B cell (primary cell): Measurements from ENCODE around the gene PSMF1. TPM values are rescaled to one million over a fixed set of nuclear protein-coding genes. Genes with fewer than 3 reads are reported as not detected.
A peak's percentile ranks its signal among the peaks of the same experiment; 100 is the strongest.

Experiments
- ATAC-seq: fragments of 200-7000 bp; cut with Tn5 transposase; one replicate; pipeline ENCODE4 v1.10.0; 2021; ENCODE audit warnings: low read depth, mild to moderate bottlenecking, moderate number of reproducible peaks, moderate library complexity
- CTCF ChIA-PET: fragments of 350-600 bp; sonication (Branson Sonifier 250); formaldehyde crosslinking; loops from one replicate; lab custom pipeline; 2021; ENCODE audit warnings: antibody characterized with exemption, inconsistent platforms; lab: Charles Lee
- POLR2A ChIA-PET: fragments of 350-600 bp; sonication (Branson Sonifier 250); formaldehyde crosslinking; loops from one replicate; lab custom pipeline; 2021; ENCODE audit warnings: antibody characterized with exemption; lab: Charles Lee
- DNase-seq: peaks from one replicate; pipeline ENCODE4 v3.0.0; 2013
- H2AFZ ChIP-seq: 2 replicates; pipeline ENCODE4 v1.6.1; 2012; ENCODE audit warnings: mild to moderate bottlenecking, low read depth, low read length; ENCODE audit not compliant: insufficient read depth, poor library complexity, severe bottlenecking
- H3K27ac ChIP-seq, 2 donors: 1 replicate in 1 of 2; 2 replicates in 1 of 2; pipeline ENCODE4 v1.5.1; 2012 to 2013; ENCODE audit warnings: low read length in 2 of 2, mild to moderate bottlenecking in 2 of 2, moderate library complexity in 1 of 2
- H3K27me3 ChIP-seq, 4 experiments: fragments of 200-600 bp in 1 of 4; sonication (generic) in 1 of 4; replicated peaks in 1 of 4; 1 replicate in 2 of 4; 2 replicates in 2 of 4; pipeline versions ENCODE4 v1.6.1 to v1.7.0; 2013 to 2016; ENCODE audit warnings: low read length in 3 of 4, mild to moderate bottlenecking in 2 of 4, mixed read lengths in 1 of 4, moderate library complexity in 1 of 4; ENCODE audit not compliant: insufficient read depth in 4 of 4, control insufficient read depth in 3 of 4; ENCODE audit errors: control extremely low read depth in 1 of 4
- H3K36me3 ChIP-seq, 2 experiments: replicated peaks in 1 of 2; 1 replicate in 1 of 2; 2 replicates in 1 of 2; pipeline versions ENCODE4 v1.6.1 to v1.7.1; 2013; ENCODE audit warnings: low read length in 1 of 2; ENCODE audit not compliant: insufficient read depth in 2 of 2, control insufficient read depth in 1 of 2; ENCODE audit errors: control extremely low read depth in 1 of 2, extremely low read depth in 1 of 2
- H3K4me1 ChIP-seq, 2 donors: fragments of 200-600 bp in 1 of 2; sonication (generic) in 1 of 2; 1 replicate in 1 of 2; 2 replicates in 1 of 2; pipeline versions ENCODE4 v1.5.1 to v1.6.1; 2013 to 2017; ENCODE audit warnings: low read length in 2 of 2; ENCODE audit not compliant: control insufficient read depth in 2 of 2, insufficient read depth in 2 of 2
- H3K4me2 ChIP-seq: replicated peaks from 2 replicates; pipeline ENCODE3; 2012; ENCODE audit warnings: mild to moderate bottlenecking, low read depth, low read length; ENCODE audit not compliant: poor library complexity, severe bottlenecking
- H3K4me3 ChIP-seq, 5 experiments: fragments of 200-600 bp in 1 of 5; sonication (generic) in 1 of 5; 1 replicate in 3 of 5; 2 replicates in 2 of 5; pipeline versions ENCODE4 v1.5.1 to v1.7.0; 2011 to 2016; ENCODE audit warnings: low read length in 4 of 5, mild to moderate bottlenecking in 4 of 5, low read depth in 2 of 5, control low read depth in 1 of 5, moderate library complexity in 1 of 5; ENCODE audit not compliant: insufficient read depth in 1 of 5; ENCODE audit errors: control extremely low read depth in 1 of 5, extremely low read depth in 1 of 5
- H3K79me2 ChIP-seq: fragments of 200-600 bp; sonication (generic); one replicate; pipeline ENCODE4 v1.6.0; 2016; ENCODE audit warnings: low read length; ENCODE audit not compliant: control insufficient read depth, insufficient read depth
- H3K9ac ChIP-seq: fragments of 200-600 bp; sonication (generic); 2 replicates; pipeline ENCODE4 v1.6.1; 2017; ENCODE audit warnings: mild to moderate bottlenecking, low read length, moderate library complexity
- H3K9me3 ChIP-seq, 3 donors: one replicate each; pipeline versions ENCODE4 v1.6.1 to v1.7.1; 2013; ENCODE audit warnings: low read length in 2 of 3; ENCODE audit not compliant: control insufficient read depth in 2 of 3, insufficient read depth in 1 of 3; ENCODE audit errors: control extremely low read depth in 1 of 3
- H4K20me1 ChIP-seq: 2 replicates; pipeline ENCODE4 v1.6.0; 2012; ENCODE audit warnings: mild to moderate bottlenecking, low read length; ENCODE audit not compliant: insufficient read depth, control insufficient read depth, poor library complexity, severe bottlenecking
- H3K27ac Mint-ChIP-seq: one replicate; pipeline ENCODE4 v1.8.0; 2021; ENCODE audit warnings: mixed read lengths
- H3K27me3 Mint-ChIP-seq: one replicate; pipeline ENCODE4 v1.8.0; 2021; ENCODE audit warnings: mixed read lengths
- H3K4me1 Mint-ChIP-seq: one replicate; pipeline ENCODE4 v1.8.0; 2021; ENCODE audit warnings: mixed read lengths
- H3K4me3 Mint-ChIP-seq: one replicate; pipeline ENCODE4 v1.8.0; 2021; ENCODE audit warnings: mixed read lengths
- H3K9me3 Mint-ChIP-seq: one replicate; pipeline ENCODE4 v1.8.0; 2022; ENCODE audit warnings: mixed read lengths; ENCODE audit not compliant: insufficient read depth
- CTCF ChIP-seq: fragments of 200-600 bp; IDR thresholded peaks from one replicate; pipeline ENCODE4 v1.8.0; 2022; ENCODE audit warnings: antibody characterized with exemption, mild to moderate bottlenecking
- EZH2 ChIP-seq: IDR thresholded peaks from 2 replicates; pipeline ENCODE4 v1.6.1; 2012; ENCODE audit warnings: borderline replicate concordance, low read depth, mild to moderate bottlenecking, moderate library complexity, low read length; ENCODE audit not compliant: insufficient read depth, poor library complexity, severe bottlenecking
- WGBS: methylation state at CpG from one replicate; pipeline ENCODE4 v1.1.5; 2013; ENCODE audit warnings: missing lambda C conversion rate; ENCODE audit not compliant: insufficient coverage; 5-methylcytosine and 5-hydroxymethylcytosine counted together
- intact Hi-C: fragments of 100-400 bp; cut with micrococcal nuclease; formaldehyde crosslinking; loops from one replicate; pipeline ENCODE4 v1.10.0; 2022
- polyA plus RNA-seq: library from polyadenylated mRNA; depleted of rRNA; stranded (reverse); fragments of >200 nt; gene quantifications from 2 replicates; pipeline ENCODE4 v1.2.3, GENCODE V29; 2012
- total RNA-seq, 2 donors: library from RNA; stranded (reverse); fragments of 120-200 nt in 1 of 2; gene quantifications; 1 replicate in 1 of 2; 2 replicates in 1 of 2; pipeline versions ENCODE4 v1.2.3 to v1.2.4, GENCODE V29; 2013 to 2022

PSMF1 gene
- total and polyA plus RNA-seq, 2 donors (not counting 1 experiment from before 2014, with no cell fraction given) = 113 to 132 TPM

- H3K9ac ChIP-seq = no peak within 1 kb of the TSS
- Mint-ChIP-seq H3K9me3 (no peaks in the 10 kb centered on the region), H3K4me1 (peaks cover 12% of the 10 kb centered on the region), H3K4me3 (peak within 1 kb of the TSS; percentile 72), H3K27ac (no peak within 1 kb of the TSS), H3K27me3 (peaks cover 32% of the 10 kb centered on the region)
- H4K20me1 ChIP-seq = no peaks in the 10 kb centered on the region
- H3K27me3 ChIP-seq = peaks cover 0 to 38% (median 17%) of the 10 kb centered on the region in 4 experiments
- no peak for ATAC-seq
- intact Hi-C loops = no loop called here
- H3K4me3 ChIP-seq = peak within 1 kb of the TSS in 1 of 5 experiments; percentile 26
- no peak for DNase-seq
- CTCF ChIA-PET = no interaction called here
- H3K36me3 ChIP-seq = no peaks in the 10 kb centered on the region
- TF ChIP-seq CTCF (no peak), EZH2 (no peak)
- no peak within 1 kb of the TSS for H2AFZ ChIP-seq
- WGBS = 5% methylated on average over 76 of the region's 76 CpGs
- H3K4me1 ChIP-seq = peaks cover 0 to 6% of the 10 kb centered on the region in 2 donors
- no peaks in the 10 kb centered on the region for H3K79me2 ChIP-seq
- POLR2A ChIA-PET = no interaction called here
- peak within 1 kb of the TSS; percentile 67 for H3K4me2 ChIP-seq
- H3K9me3 ChIP-seq = no peaks in the 10 kb centered on the region
- no peak within 1 kb of the TSS for H3K27ac ChIP-seq
Observed at GRCh38 chr20:1184638-1185315, 66.4 kb downstream of the PSMF1 start, which contains the start of gene TMEM74B. Gene TMEM74B, minus strand, starts transcription at chr20:1184981. Its CDS starts 1,180 bp downstream, at chr20:1183801.

- ChIA-PET POLR2A (no interaction called here), CTCF (no interaction called here)
- no peak for TF ChIP-seq EZH2
- TF ChIP-seq CTCF = no peak
- 2% methylated on average over 46 of the region's 54 CpGs for WGBS
- Histone ChIP-seq H3K4me1 (peaks cover 0 to 6% of the 10 kb centered on the region in 2 donors), H3K36me3 (no peaks in the 10 kb centered on the region), H3K4me3 (peak overlapping the region in 1 of 5 experiments; percentile 26), H3K27me3 (peaks cover 0 to 38% (median 17%) of the 10 kb centered on the region in 4 experiments), H3K79me2 (no peaks in the 10 kb centered on the region), H3K4me2 (peak overlapping the region; percentile 67), H3K9me3 (no peaks in the 10 kb centered on the region), H3K9ac (no peak overlapping the region), H4K20me1 (no peaks in the 10 kb centered on the region), H2AFZ (no peak overlapping the region), H3K27ac (no peak overlapping the region)
- Mint-ChIP-seq H3K27ac (no peak overlapping the region), H3K4me3 (no peak overlapping the region), H3K4me1 (peaks cover 12% of the 10 kb centered on the region), H3K27me3 (peaks cover 32% of the 10 kb centered on the region), H3K9me3 (no peaks in the 10 kb centered on the region)
- ATAC-seq = no peak
- DNase-seq = no peak
- intact Hi-C loops = no loop called here
Observed at GRCh38 chr20:1185316-1185741, 66.9 kb downstream of the PSMF1 start.
